ENCODE results near the gene COG6.

The COG6 gene

DNA sequence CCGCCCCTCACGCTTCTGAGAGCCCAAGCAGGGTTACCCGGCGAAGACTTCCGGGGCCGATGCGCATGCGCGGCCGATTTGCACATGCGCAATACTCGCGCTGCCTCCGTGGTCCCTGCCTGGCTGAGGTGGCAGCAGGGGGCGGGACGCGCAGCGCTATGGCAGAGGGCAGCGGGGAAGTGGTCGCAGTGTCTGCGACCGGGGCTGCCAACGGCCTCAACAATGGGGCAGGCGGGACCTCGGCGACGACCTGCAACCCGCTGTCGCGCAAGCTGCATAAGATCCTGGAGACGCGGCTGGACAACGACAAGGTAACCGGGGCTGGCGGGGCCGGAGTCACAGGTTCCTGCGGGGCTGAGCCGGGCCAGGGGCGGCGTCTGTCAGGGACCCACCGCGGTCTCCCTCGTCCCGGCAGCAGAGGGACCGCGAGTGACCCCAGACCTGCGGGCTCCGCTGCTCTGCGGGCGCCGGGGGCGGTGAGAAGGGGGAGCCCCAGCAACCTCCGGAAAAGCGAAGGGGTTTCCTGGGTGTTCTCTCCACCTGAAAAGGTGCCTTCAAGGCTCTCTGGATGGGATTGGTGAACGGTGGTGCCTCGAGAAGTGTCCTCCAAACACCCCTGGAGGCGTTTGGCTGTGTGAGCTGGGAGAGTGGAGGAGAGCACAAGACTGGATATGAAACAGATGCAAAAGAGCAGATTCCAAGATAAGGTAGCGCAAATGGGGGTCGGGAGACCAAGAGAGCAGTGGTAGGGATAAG lies at the start of gene COG6:
COG6 (plus strand) TSS at position 94 of the 756 bp plus-strand sequence; CDS start at position 159, 65 bp downstream.
- peaks cover 10% of the 10 kb centered on the region for H3K4me1 ChIP-seq (ENCODE audit: control insufficient read depth, insufficient read depth, low read length)
- peak within 1 kb of the TSS; percentile 88 for H3K4me3 ChIP-seq (ENCODE audit: low read depth, low read length)
- H3K27me3 ChIP-seq (ENCODE audit: control insufficient read depth, insufficient read depth, low read length): no peaks in the 10 kb centered on the region
- peak within 1 kb of the TSS; percentile 44 for H3K9ac ChIP-seq (ENCODE audit: low read depth, low read length)
- H3K36me3 ChIP-seq (ENCODE audit: control insufficient read depth, insufficient read depth, low read length): peaks cover 9% of the 10 kb centered on the region
- H3K9me3 ChIP-seq (ENCODE audit: control insufficient read depth, insufficient read depth, low read length): no peaks in the 10 kb centered on the region
- H3K27ac ChIP-seq (ENCODE audit: low read depth, low read length): no peak within 1 kb of the TSS

GRCh38 chr13:39605677-39606320 lies 49.7 kb upstream of the COG6 start:
- Histone ChIP-seq H3K27ac (ENCODE audit: low read depth, low read length) (no peak overlapping the region), H3K36me3 (ENCODE audit: control insufficient read depth, insufficient read depth, low read length) (no peaks in the 10 kb centered on the region), H3K4me3 (ENCODE audit: low read depth, low read length) (no peak overlapping the region), H3K27me3 (ENCODE audit: control insufficient read depth, insufficient read depth, low read length) (peaks cover 52% of the 10 kb centered on the region), H3K9ac (ENCODE audit: low read depth, low read length) (no peak overlapping the region), H3K4me1 (ENCODE audit: control insufficient read depth, insufficient read depth, low read length) (peaks cover 10% of the 10 kb centered on the region), H3K9me3 (ENCODE audit: control insufficient read depth, insufficient read depth, low read length) (no peaks in the 10 kb centered on the region)

- H3K27ac ChIP-seq (ENCODE audit: low read depth, low read length): no peak overlapping the region
- H3K4me1 ChIP-seq (ENCODE audit: control insufficient read depth, insufficient read depth, low read length): peaks cover 4% of the 10 kb centered on the region
- H3K27me3 ChIP-seq (ENCODE audit: control insufficient read depth, insufficient read depth, low read length): peaks cover 33% of the 10 kb centered on the region
- H3K9ac ChIP-seq (ENCODE audit: low read depth, low read length): no peak overlapping the region
- H3K9me3 ChIP-seq (ENCODE audit: control insufficient read depth, insufficient read depth, low read length): no peaks in the 10 kb centered on the region
- H3K36me3 ChIP-seq (ENCODE audit: control insufficient read depth, insufficient read depth, low read length): no peaks in the 10 kb centered on the region
- no peak overlapping the region for H3K4me3 ChIP-seq (ENCODE audit: low read depth, low read length)
Observed at GRCh38 chr13:39607876-39608275, 47.6 kb upstream of the COG6 start.

DNA sequence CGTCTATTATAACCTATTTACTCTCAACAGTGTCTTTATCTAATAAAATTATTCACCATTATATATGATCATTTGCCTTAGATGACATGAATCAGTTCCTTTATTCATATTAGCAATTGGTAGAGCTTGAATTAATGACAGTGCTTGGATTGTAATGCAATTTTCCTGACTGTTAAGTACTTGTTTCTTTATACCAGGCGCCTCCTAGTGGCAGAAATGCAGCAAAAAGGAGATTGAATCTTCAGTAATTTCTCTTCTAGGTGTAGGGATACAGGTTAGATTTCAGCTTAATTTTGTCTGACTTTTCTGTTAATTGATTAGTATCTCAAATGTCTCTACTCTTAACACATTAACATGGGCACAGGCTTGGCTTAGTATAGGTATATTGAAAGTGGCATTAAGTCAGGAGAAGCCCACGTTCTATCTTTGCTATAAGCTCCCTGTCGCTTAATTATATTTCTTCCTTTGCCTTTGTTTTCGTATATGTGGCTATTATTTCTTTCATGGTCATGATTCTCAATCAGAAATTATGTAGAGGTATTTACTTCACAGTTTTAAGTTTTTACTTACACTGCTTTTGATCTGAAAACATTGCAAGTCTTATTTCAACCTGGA lies 43.3 kb upstream of the COG6 start:
- Histone ChIP-seq H3K36me3 (ENCODE audit: control insufficient read depth, insufficient read depth, low read length) (no peaks in the 10 kb centered on the region), H3K9me3 (ENCODE audit: control insufficient read depth, insufficient read depth, low read length) (no peaks in the 10 kb centered on the region), H3K9ac (ENCODE audit: low read depth, low read length) (no peak overlapping the region), H3K4me3 (ENCODE audit: low read depth, low read length) (no peak overlapping the region), H3K27ac (ENCODE audit: low read depth, low read length) (no peak overlapping the region), H3K27me3 (ENCODE audit: control insufficient read depth, insufficient read depth, low read length) (no peaks in the 10 kb centered on the region; the same call in 1 of the 2 replicates), H3K4me1 (ENCODE audit: control insufficient read depth, insufficient read depth, low read length) (peaks cover 4% of the 10 kb centered on the region)

- Histone ChIP-seq H3K4me3 (ENCODE audit: low read depth, low read length) (no peak overlapping the region), H3K9me3 (ENCODE audit: control insufficient read depth, insufficient read depth, low read length) (no peaks in the 10 kb centered on the region), H3K4me1 (ENCODE audit: control insufficient read depth, insufficient read depth, low read length) (peaks cover 4% of the 10 kb centered on the region), H3K9ac (ENCODE audit: low read depth, low read length) (no peak overlapping the region), H3K27ac (ENCODE audit: low read depth, low read length) (no peak overlapping the region), H3K27me3 (ENCODE audit: control insufficient read depth, insufficient read depth, low read length) (no peaks in the 10 kb centered on the region; the same call in 1 of the 2 replicates), H3K36me3 (ENCODE audit: control insufficient read depth, insufficient read depth, low read length) (no peaks in the 10 kb centered on the region)
Observed at GRCh38 chr13:39616087-39616694, 39.3 kb upstream of the COG6 start.

- no peaks in the 10 kb centered on the region for H3K4me1 ChIP-seq (ENCODE audit: control insufficient read depth, insufficient read depth, low read length)
- no peak overlapping the region for H3K9ac ChIP-seq (ENCODE audit: low read depth, low read length)
- no peak overlapping the region for H3K4me3 ChIP-seq (ENCODE audit: low read depth, low read length)
- H3K36me3 ChIP-seq (ENCODE audit: control insufficient read depth, insufficient read depth, low read length): no peaks in the 10 kb centered on the region
- H3K27me3 ChIP-seq (ENCODE audit: control insufficient read depth, insufficient read depth, low read length): no peaks in the 10 kb centered on the region
- H3K9me3 ChIP-seq (ENCODE audit: control insufficient read depth, insufficient read depth, low read length): no peaks in the 10 kb centered on the region
- H3K27ac ChIP-seq (ENCODE audit: low read depth, low read length): no peak overlapping the region
Observed at GRCh38 chr13:39618561-39618960, 36.9 kb upstream of the COG6 start.

GRCh38 chr13:39623466-39623865 lies 32.0 kb upstream of the COG6 start:
- Histone ChIP-seq H3K4me1 (ENCODE audit: control insufficient read depth, insufficient read depth, low read length) (no peaks in the 10 kb centered on the region), H3K4me3 (ENCODE audit: low read depth, low read length) (no peak overlapping the region), H3K27me3 (ENCODE audit: control insufficient read depth, insufficient read depth, low read length) (no peaks in the 10 kb centered on the region), H3K9me3 (ENCODE audit: control insufficient read depth, insufficient read depth, low read length) (no peaks in the 10 kb centered on the region), H3K27ac (ENCODE audit: low read depth, low read length) (no peak overlapping the region), H3K9ac (ENCODE audit: low read depth, low read length) (no peak overlapping the region), H3K36me3 (ENCODE audit: control insufficient read depth, insufficient read depth, low read length) (no peaks in the 10 kb centered on the region)

DNA sequence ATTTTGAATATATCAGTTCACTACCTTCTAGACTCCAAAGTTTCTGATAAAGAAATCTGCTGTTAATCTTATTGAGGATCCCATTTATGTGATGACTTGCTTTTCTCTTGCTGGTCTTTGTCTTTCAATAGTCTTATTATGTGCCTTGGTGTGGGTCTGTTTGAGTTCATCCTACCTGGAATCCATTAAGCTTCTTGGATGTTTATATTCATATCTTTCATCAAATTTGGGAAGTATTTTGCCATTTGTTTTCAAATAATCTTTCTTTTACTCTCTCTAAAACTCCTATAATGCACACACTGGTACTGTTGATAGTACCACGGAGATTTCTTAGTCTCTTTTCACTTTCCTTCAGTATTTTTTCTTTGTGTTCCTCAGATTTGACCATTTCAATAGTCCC lies 24.2 kb upstream of the COG6 start:
- H3K9me3 ChIP-seq (ENCODE audit: control insufficient read depth, insufficient read depth, low read length): no peaks in the 10 kb centered on the region
- H3K4me1 ChIP-seq (ENCODE audit: control insufficient read depth, insufficient read depth, low read length): no peaks in the 10 kb centered on the region
- no peak overlapping the region for H3K27ac ChIP-seq (ENCODE audit: low read depth, low read length)
- H3K4me3 ChIP-seq (ENCODE audit: low read depth, low read length): no peak overlapping the region
- no peaks in the 10 kb centered on the region for H3K36me3 ChIP-seq (ENCODE audit: control insufficient read depth, insufficient read depth, low read length)
- no peaks in the 10 kb centered on the region for H3K27me3 ChIP-seq (ENCODE audit: control insufficient read depth, insufficient read depth, low read length)
- no peak overlapping the region for H3K9ac ChIP-seq (ENCODE audit: low read depth, low read length)

GRCh38 chr13:39632994-39633393 lies 22.5 kb upstream of the COG6 start:
- no peak overlapping the region for H3K4me3 ChIP-seq (ENCODE audit: low read depth, low read length)
- H3K9ac ChIP-seq (ENCODE audit: low read depth, low read length): no peak overlapping the region
- H3K27ac ChIP-seq (ENCODE audit: low read depth, low read length): no peak overlapping the region
- H3K9me3 ChIP-seq (ENCODE audit: control insufficient read depth, insufficient read depth, low read length): no peaks in the 10 kb centered on the region
- no peaks in the 10 kb centered on the region for H3K4me1 ChIP-seq (ENCODE audit: control insufficient read depth, insufficient read depth, low read length)
- H3K27me3 ChIP-seq (ENCODE audit: control insufficient read depth, insufficient read depth, low read length): no peaks in the 10 kb centered on the region
- no peaks in the 10 kb centered on the region for H3K36me3 ChIP-seq (ENCODE audit: control insufficient read depth, insufficient read depth, low read length)

DNA sequence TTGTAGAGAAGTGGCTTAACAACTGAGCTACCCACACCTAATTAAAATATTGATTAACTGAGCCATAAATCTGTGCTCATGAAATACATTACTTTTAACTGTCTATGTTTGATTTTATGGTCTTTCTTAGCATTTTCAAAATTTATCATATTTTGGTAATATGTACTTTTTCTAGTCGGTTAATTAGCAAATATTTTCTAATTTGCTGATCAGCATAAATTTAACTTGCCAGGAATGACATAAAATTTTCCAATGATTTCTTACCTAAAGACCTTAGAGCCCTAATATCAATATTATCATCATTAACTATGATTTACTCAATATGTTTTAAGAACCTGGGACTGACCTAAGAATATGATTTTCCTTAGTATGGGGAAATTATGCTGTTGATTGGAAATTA lies 19.9 kb upstream of the COG6 start:
- H3K4me1 ChIP-seq (ENCODE audit: control insufficient read depth, insufficient read depth, low read length): no peaks in the 10 kb centered on the region
- H3K9me3 ChIP-seq (ENCODE audit: control insufficient read depth, insufficient read depth, low read length): no peaks in the 10 kb centered on the region
- no peaks in the 10 kb centered on the region for H3K36me3 ChIP-seq (ENCODE audit: control insufficient read depth, insufficient read depth, low read length)
- H3K9ac ChIP-seq (ENCODE audit: low read depth, low read length): no peak overlapping the region
- H3K27me3 ChIP-seq (ENCODE audit: control insufficient read depth, insufficient read depth, low read length): no peaks in the 10 kb centered on the region
- no peak overlapping the region for H3K4me3 ChIP-seq (ENCODE audit: low read depth, low read length)
- H3K27ac ChIP-seq (ENCODE audit: low read depth, low read length): no peak overlapping the region

DNA sequence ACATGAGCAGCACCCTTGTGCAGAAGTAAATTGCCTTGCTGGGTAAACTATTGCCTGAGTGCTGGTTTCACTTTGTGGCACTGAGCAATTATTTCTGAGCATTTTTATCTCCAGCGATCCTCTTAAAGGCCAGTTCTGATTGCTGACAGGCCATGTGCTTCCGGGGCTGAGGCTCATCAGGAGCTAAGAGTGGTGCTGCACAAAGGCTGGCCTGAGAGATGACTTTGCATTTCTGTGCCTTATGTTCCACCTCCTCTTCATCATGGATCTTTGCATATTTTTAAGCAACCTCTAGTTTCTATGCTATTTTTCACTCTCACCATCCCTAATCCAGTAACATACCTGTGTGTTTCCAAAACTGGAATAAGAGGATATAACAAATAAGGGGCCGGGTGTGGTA lies 17.6 kb upstream of the COG6 start:
- H3K27me3 ChIP-seq (ENCODE audit: control insufficient read depth, insufficient read depth, low read length): no peaks in the 10 kb centered on the region
- no peaks in the 10 kb centered on the region for H3K4me1 ChIP-seq (ENCODE audit: control insufficient read depth, insufficient read depth, low read length)
- no peaks in the 10 kb centered on the region for H3K9me3 ChIP-seq (ENCODE audit: control insufficient read depth, insufficient read depth, low read length)
- H3K27ac ChIP-seq (ENCODE audit: low read depth, low read length): no peak overlapping the region
- no peaks in the 10 kb centered on the region for H3K36me3 ChIP-seq (ENCODE audit: control insufficient read depth, insufficient read depth, low read length)
- no peak overlapping the region for H3K4me3 ChIP-seq (ENCODE audit: low read depth, low read length)
- no peak overlapping the region for H3K9ac ChIP-seq (ENCODE audit: low read depth, low read length)
